ENCODE data around the gene SV2B. TPM values are rescaled to one million over a fixed set of nuclear protein-coding genes. Genes with fewer than 3 reads are reported as not detected.

SV2B gene, protein sequence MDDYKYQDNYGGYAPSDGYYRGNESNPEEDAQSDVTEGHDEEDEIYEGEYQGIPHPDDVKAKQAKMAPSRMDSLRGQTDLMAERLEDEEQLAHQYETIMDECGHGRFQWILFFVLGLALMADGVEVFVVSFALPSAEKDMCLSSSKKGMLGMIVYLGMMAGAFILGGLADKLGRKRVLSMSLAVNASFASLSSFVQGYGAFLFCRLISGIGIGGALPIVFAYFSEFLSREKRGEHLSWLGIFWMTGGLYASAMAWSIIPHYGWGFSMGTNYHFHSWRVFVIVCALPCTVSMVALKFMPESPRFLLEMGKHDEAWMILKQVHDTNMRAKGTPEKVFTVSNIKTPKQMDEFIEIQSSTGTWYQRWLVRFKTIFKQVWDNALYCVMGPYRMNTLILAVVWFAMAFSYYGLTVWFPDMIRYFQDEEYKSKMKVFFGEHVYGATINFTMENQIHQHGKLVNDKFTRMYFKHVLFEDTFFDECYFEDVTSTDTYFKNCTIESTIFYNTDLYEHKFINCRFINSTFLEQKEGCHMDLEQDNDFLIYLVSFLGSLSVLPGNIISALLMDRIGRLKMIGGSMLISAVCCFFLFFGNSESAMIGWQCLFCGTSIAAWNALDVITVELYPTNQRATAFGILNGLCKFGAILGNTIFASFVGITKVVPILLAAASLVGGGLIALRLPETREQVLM
- total RNA-seq: 1 to 10 TPM in 2 of 3 donors, under 1 TPM in 1; 0.44 to 4.9 (median 2.2) TPM

DNA sequence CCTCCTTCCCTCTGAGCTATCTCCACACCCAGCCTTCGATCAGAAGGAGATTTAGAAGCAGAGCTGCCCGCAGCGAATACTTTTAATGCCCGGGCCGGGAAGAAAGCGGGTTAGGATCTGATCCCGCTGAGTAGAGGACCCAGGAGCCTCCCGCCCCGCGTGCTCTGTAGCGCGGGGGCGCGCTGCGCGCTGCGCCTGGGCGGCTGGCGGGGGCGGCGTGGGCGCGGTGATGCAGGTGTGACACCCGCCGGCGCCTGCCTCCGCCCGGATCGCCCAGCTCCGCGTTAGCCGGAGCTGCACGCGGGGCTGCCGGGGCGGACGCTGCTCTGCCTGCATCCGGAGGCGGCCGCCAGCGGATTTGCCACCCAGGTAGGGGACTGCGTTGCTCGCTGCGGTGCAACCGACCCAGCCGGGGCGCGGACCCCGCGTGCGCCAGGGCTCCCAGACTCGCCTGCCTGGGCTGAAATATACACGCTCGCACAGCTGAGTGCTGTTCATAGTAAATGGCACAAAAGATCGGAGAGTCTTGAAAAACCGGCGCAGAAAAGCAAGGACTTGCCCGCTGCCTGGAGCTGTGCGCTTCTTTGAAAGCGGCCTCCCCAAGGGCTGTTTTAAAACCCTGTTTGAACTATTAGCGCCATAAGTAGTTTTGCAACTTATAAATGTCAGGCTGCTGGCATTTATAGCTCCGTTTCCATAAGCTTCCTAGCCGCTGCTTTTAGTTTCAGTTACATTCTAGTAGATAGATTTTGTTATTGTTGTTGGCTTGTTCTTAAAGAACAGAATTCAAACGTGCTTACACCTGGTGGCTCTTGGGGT lies at the start of gene SV2B:
TSS of gene SV2B (plus strand) at position 263 of the 819 bp plus-strand sequence. CDS start 126,007 bp downstream, outside the sequence.
- H3K4me1 ChIP-seq: no peaks in the 10 kb centered on the region
- intact Hi-C loops (cut with DNase I; ENCODE audit: low total_unique reads): no loop called here
- peaks cover 0 to 54% of the 10 kb centered on the region in 2 donors for H3K27me3 ChIP-seq
- H3K4me3 ChIP-seq: peak within 1 kb of the TSS; percentile 50 to 67 (median 51)
- H3K36me3 ChIP-seq: no peaks in the 10 kb centered on the region
- no peak for DNase-seq (ENCODE audit: low spot score in 2 of 2)
- TF ChIP-seq POLR2AphosphoS5 (IDR thresholded peaks at IDR 0.05): no peak
- TF ChIP-seq, protein P1, sequence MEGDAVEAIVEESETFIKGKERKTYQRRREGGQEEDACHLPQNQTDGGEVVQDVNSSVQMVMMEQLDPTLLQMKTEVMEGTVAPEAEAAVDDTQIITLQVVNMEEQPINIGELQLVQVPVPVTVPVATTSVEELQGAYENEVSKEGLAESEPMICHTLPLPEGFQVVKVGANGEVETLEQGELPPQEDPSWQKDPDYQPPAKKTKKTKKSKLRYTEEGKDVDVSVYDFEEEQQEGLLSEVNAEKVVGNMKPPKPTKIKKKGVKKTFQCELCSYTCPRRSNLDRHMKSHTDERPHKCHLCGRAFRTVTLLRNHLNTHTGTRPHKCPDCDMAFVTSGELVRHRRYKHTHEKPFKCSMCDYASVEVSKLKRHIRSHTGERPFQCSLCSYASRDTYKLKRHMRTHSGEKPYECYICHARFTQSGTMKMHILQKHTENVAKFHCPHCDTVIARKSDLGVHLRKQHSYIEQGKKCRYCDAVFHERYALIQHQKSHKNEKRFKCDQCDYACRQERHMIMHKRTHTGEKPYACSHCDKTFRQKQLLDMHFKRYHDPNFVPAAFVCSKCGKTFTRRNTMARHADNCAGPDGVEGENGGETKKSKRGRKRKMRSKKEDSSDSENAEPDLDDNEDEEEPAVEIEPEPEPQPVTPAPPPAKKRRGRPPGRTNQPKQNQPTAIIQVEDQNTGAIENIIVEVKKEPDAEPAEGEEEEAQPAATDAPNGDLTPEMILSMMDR (IDR thresholded peaks at IDR 0.05): no peak
- no peak for TF ChIP-seq POLR2A (IDR thresholded peaks at IDR 0.05)
- no peak within 1 kb of the TSS for H3K27ac ChIP-seq
- no peaks in the 10 kb centered on the region for H3K9me3 ChIP-seq

DNA sequence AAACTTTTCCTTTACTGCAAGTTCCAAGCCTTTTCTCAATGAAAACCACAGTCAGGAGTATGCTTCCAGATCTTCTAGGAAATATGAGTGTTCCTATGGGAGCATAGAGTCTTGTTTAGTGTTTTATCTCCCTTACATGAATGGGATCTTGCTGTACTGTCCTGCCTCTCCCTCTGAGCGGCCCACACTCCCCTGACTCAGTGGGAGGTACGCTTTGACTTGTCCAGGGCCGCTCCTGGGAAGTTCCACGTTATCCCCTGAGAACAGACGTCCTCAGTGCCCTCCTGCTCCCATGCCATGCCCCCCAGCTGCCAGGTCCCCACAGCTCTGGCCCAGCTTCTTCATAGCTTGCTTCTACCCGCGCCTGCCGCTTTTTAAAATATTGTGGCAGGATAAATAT lies 48.8 kb upstream of the SV2B start:
- DNase-seq (ENCODE audit: low spot score in 2 of 2): no peak
- Histone ChIP-seq H3K4me3 (no peak overlapping the region), H3K9me3 (no peaks in the 10 kb centered on the region), H3K36me3 (no peaks in the 10 kb centered on the region), H3K4me1 (no peaks in the 10 kb centered on the region), H3K27me3 (peaks cover 0 to 13% of the 10 kb centered on the region in 2 donors), H3K27ac (no peak overlapping the region)
- TF ChIP-seq, protein P1 (IDR thresholded peaks at IDR 0.05): no peak
- TF ChIP-seq POLR2A (IDR thresholded peaks at IDR 0.05) (no peak), POLR2AphosphoS5 (IDR thresholded peaks at IDR 0.05) (no peak)
- intact Hi-C loops (cut with DNase I; ENCODE audit: low total_unique reads): loop anchor here (10.0 kb wide), 1 partner anchor 174 kb away; no protein-coding TSS in a partner anchor

DNA sequence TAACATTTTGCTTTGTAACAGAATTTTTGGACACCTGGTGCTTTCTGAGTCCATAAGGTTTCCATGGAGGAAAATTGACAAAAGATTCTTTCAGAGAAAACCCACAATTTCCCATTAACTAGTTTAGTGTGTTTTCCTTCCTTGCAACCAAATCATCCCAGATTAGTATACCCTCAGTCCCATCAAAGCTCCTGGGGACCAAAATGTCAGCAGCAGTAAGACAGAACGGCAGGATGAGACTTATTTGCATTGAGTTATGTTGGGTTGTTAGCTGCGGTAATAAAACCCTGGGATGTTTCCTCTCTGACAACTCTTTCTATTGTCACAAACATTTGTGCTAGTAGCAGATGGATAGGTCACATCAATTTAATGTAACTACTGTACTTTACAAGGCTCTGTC lies 45.2 kb upstream of the SV2B start:
- Histone ChIP-seq H3K4me1 (no peaks in the 10 kb centered on the region), H3K4me3 (no peak overlapping the region), H3K9me3 (no peaks in the 10 kb centered on the region), H3K27ac (no peak overlapping the region), H3K36me3 (no peaks in the 10 kb centered on the region), H3K27me3 (peaks cover 0 to 25% of the 10 kb centered on the region in 2 donors)
- DNase-seq (ENCODE audit: low spot score in 2 of 2): no peak
- TF ChIP-seq, protein P1 (IDR thresholded peaks at IDR 0.05): no peak
- intact Hi-C loops (cut with DNase I; ENCODE audit: low total_unique reads): loop anchor here (10.0 kb wide), 1 partner anchor 170 kb away; no protein-coding TSS in a partner anchor

DNA sequence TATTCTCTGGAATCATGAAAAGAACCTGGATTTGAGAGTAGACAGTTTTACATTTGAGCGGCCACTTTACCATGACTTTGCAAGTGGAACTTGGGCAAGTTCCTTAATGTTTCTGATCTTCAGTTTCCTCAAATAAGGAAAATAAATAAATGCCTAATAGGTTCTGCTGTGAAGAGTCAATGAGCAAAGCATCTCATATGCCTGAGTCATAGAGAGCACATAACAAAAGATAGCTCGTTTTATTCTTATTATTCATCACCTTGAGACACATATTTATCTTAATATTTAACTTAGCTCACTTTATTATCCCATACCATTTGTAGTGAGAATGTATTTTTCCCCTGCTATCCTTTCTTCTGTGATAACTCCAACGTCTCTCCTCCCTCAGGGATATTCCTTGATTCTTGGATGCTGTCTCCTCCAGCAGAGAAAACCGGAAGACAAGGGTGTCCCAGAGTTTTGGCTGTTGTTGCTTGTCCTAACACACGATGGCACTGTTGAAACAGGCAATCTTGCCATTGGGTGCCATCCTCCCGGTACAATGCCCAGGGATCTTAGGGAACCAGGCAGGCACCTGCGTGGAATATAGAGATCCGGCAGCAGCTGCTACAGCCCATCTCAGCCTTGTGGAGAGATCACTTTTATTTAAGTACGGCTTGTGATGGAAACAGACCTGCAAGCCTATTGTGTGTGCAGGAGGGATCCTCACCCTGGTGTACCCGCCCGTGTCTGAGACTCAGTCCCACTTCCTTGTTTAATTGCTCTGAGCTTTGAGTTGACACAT lies 44.3 kb upstream of the SV2B start:
- peak in 1 of 2 donors; percentile 57 for DNase-seq (ENCODE audit: low spot score in 2 of 2)
- Histone ChIP-seq H3K36me3 (no peaks in the 10 kb centered on the region), H3K27ac (no peak overlapping the region), H3K4me3 (no peak overlapping the region), H3K9me3 (no peaks in the 10 kb centered on the region), H3K4me1 (no peaks in the 10 kb centered on the region), H3K27me3 (peaks cover 0 to 25% of the 10 kb centered on the region in 2 donors)
- TF ChIP-seq, protein P1 (IDR thresholded peaks at IDR 0.05): peak in 2 of 3 donors; percentile 68 to 89
- no peak for TF ChIP-seq POLR2A (IDR thresholded peaks at IDR 0.05)
- intact Hi-C loops (cut with DNase I; ENCODE audit: low total_unique reads): loop anchor here (10.0 kb wide), 1 partner anchor 169 kb away; no protein-coding TSS in a partner anchor

Data from breast epithelium (tissue), 4 donors.